NCI-H524 (cell line): ENCODE measurements around the gene ZNF81.
A peak's percentile ranks its signal among the peaks of the same experiment; 100 is the strongest.
"Not testable (repeated sequence)": the region's sequence is repeated elsewhere in the genome, so short reads cannot be mapped to it uniquely, and the experiment has no call there.

Source experiments
- DNase-seq, 2 experiments: peaks; one replicate each; lab custom pipeline; 2025; lab: John Stamatoyannopoulos, UW

The ZNF81 gene

GRCh38 chrX:47844117-47844516 lies 7.4 kb downstream of the ZNF81 start:
- DNase-seq, result no peak

- no peak for DNase-seq
These were observed 9.3 kb downstream of the ZNF81 start for GRCh38 chrX:47846040-47846439.

DNA sequence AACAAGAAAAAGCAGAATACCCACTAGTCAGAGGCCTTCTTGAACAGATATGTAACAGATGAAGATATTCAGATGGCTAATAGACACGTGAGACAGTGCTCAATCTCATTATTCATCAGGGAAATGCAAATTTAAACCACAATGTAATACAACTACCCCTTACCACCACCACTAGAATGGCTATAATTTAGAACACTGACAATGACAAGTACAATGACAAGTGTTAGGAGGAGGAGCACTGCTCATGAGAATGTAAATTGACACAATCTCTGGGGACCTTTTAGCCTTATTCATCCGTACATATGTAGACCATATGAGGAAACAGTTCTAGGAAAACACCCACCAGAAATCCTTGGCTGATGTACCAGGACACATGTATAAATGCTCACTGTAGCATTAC lies 13.1 kb downstream of the ZNF81 start:
- no peak for DNase-seq

GRCh38 chrX:47850389-47850788 lies 13.7 kb downstream of the ZNF81 start:
- DNase-seq, result not testable (repeated sequence)

GRCh38 chrX:47850901-47851300 lies 14.2 kb downstream of the ZNF81 start:
- DNase-seq, result no peak

DNA sequence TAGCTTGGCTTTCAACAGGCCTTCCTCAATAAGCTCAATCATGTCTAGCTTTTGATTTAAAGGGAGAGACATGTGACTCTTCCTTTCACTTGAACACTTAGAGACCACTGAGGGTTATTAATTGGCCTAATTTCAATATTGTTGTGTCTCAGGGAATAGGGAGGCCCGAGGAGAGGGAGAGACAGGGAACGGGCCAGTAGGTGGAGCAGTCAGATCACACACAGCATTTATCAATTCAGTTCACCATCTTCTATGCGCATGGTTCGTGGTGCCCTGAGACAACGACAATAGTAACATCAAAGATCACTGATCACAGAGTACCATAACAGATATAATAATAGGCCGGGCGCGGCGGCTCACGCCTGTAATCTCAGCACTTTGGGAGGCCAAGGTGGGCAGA lies 17.8 kb downstream of the ZNF81 start:
- DNase-seq, result peak; percentile 40 to 73

DNA sequence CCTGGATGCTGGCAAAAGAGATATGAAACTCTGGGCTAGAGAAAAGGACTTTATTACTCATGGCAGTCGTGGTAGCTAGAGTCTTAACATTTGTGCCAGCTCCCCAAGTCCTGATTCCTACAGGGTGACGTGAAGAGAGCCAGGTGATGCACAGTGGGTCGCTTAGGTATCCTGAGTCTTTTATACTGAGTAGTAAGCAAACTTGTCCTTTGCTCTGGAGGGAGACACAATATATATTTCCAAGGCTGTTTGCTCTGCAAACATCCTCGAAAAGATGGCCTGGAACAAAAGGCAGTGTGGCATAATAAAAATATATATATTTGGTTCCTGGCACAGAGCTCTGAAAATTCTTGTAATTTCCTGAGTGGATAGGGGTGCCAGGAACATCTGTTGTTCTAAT lies 23.0 kb downstream of the ZNF81 start:
- no peak for DNase-seq

GRCh38 chrX:47862680-47863079 lies 26.0 kb downstream of the ZNF81 start:
- no peak for DNase-seq

DNA sequence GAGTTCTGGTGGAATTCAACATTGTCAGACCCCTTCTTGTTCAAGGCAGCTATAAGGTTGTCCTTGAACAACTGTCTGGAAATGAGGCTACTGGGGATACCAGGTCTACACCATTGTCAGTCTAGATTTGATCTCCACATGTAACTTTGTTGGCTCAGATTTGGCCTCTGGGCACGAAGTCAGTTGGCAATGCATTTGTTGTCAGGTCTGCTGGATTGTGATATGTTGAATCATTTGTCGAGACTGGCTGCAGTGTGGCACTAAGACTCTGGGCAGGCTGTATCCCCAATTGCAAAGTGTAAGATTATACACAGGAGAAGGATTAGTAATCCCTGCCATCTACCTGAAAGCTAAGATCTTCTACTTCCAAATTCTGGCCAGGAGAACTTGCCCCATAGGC lies 26.5 kb downstream of the ZNF81 start:
- no peak for DNase-seq

DNA sequence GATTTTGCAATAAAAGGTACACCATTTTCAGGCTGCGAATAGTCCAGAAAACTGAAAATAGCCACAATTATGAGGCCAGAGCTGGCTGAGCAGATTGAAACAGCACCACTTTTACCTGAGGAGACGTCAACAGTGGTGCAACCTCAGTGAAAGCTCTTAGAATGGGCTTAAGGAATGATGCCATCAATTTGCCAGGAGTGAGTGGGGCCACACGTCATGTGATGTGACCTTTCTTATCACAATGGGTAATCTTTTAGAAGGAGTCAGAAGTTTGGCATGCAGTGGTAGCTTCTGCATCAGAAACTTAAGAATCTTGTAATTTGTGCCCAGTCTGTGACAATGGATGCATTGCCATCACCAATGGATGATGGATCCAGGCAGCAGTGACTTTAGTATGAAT lies 27.6 kb downstream of the ZNF81 start:
- no peak for DNase-seq

DNA sequence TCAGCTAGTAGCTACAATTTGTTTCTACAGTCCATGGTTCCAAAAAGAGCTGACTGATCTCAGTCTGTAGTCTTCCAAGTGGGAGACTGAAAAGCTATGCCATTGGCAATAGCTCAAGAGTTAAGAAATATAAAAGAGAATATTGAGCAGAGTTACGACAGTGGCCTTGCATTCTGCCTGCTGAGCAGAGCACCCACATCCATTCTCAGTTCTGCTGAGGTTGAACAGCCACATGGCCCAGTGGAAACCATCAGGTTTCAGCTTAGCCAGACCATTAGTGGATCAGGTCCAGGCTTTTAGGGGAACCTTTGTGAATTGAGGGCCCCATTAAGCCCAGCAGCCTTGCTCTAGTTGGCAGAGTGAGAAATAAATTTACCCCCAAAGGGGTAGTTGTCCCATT lies 28.1 kb downstream of the ZNF81 start:
- no peak for DNase-seq

- DNase-seq, result no peak
These were observed 36.4 kb downstream of the ZNF81 start for GRCh38 chrX:47873123-47873522.

- no peak for DNase-seq
These were observed 40.6 kb downstream of the ZNF81 start for GRCh38 chrX:47877327-47877726.

GRCh38 chrX:47878198-47878597 lies 41.5 kb downstream of the ZNF81 start:
- DNase-seq, result no peak

- no peak for DNase-seq
These were observed 42.8 kb downstream of the ZNF81 start for GRCh38 chrX:47879463-47879862.

- DNase-seq, result no peak
These were observed 44.2 kb downstream of the ZNF81 start for GRCh38 chrX:47880927-47881326.

GRCh38 chrX:47885501-47885900 lies 48.8 kb downstream of the ZNF81 start:
- DNase-seq, result no peak

- DNase-seq, result no peak
These were observed 61.3 kb downstream of the ZNF81 start for GRCh38 chrX:47898024-47898423.

DNA sequence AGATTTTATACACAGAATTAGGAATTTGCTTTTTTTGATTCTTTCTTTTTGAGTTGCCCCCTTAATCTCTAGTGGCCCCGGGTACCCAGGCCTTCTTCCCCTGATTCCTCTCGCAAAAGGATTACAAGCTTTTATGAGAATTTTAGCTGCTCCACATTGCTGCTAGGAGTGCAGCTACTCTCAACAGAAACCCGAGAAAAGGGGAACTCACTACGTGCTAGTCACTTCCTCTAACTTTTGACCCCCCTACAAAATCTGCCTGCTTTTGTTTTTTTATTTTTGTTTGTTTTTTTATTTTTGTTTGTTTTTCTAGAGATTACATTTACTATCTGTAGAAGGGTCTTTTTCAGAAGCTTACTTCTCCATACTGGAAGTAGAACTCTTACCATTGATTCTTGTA lies 64.1 kb downstream of the ZNF81 start:
- no peak for DNase-seq

- DNase-seq, result no peak
These were observed 65.5 kb downstream of the ZNF81 start for GRCh38 chrX:47902161-47902560.

GRCh38 chrX:47915886-47916493 lies 79.3 kb downstream of the ZNF81 start:
- no peak for DNase-seq

GRCh38 chrX:47918274-47918673 lies 81.6 kb downstream of the ZNF81 start:
- no peak for DNase-seq

GRCh38 chrX:47927212-47927611 lies 90.5 kb downstream of the ZNF81 start:
- DNase-seq, result no peak

- DNase-seq, result not testable (repeated sequence)
These were observed 95.3 kb downstream of the ZNF81 start for GRCh38 chrX:47931970-47932369.

DNA sequence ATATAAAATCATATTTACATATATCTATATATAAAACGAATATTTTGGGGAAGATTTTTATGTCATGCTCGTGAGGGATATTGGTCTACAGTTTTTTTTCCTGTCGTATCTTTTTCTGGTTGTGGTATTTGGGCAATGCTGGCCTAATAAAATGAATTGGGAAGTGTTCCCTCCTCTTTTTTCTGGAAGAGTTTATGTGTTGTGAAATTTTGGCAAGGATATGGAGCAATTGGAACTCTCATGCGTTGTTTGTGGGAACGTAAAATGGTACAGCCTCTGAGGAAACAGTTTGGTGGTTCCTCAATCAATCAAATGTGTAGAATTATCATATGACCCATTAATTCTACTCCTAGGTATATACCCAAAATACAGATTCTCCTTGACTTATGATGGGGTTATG lies 97.2 kb downstream of the ZNF81 start:
- no peak for DNase-seq
